Activated T-helper 2 cell treated with anti-CD3 and anti-CD28 coated beads, Interferon-gamma antibody, Interleukin-2, Interleukin-4, amounts not matched to agents 10 μg/mL and 5 μg/mL and 100 μg/mL, durations not matched to agents 14 hours and 24 hours and 36 hours (primary cell): ENCODE results near the gene SCNN1G. TPM values are rescaled to one million over a fixed set of nuclear protein-coding genes. Genes with fewer than 3 reads are reported as not detected.

Source experiments
- DNase-seq: peaks from one replicate; pipeline ENCODE4 v3.0.0; 2021; ENCODE audit warnings: low spot score
- H3K27ac Mint-ChIP-seq: one replicate; pipeline ENCODE4 v1.8.0; 2021; ENCODE audit warnings: mixed read lengths
- H3K27me3 Mint-ChIP-seq: one replicate; pipeline ENCODE4 v1.8.0; 2021; ENCODE audit warnings: low read depth, mixed read lengths
- H3K36me3 Mint-ChIP-seq: one replicate; pipeline ENCODE4 v1.8.0; 2021; ENCODE audit warnings: low read depth, mixed read lengths
- H3K4me1 Mint-ChIP-seq: one replicate; pipeline ENCODE4 v1.8.0; 2021; ENCODE audit warnings: low read depth, mixed read lengths
- H3K4me3 Mint-ChIP-seq: one replicate; pipeline ENCODE4 v1.8.0; 2021; ENCODE audit warnings: low read depth, mild to moderate bottlenecking, moderate library complexity, mixed read lengths
- H3K9me3 Mint-ChIP-seq: one replicate; pipeline ENCODE4 v1.8.0; 2021; ENCODE audit warnings: mixed read lengths
- intact Hi-C: fragments of 100-400 bp; cut with micrococcal nuclease; formaldehyde crosslinking; loops from one replicate; pipeline ENCODE4 v1.15.1; 2023
- total RNA-seq: library from RNA; stranded (reverse); gene quantifications from 2 replicates; pipeline ENCODE4 v1.2.3, GENCODE V29; 2022

SCNN1G gene
- total RNA-seq, 1 donor from 2014 or later, result not detected

GRCh38 chr16:23222929-23223328 lies 40.4 kb downstream of the SCNN1G start:
- no peaks in the 10 kb centered on the region for H3K36me3 Mint-ChIP-seq
- DNase-seq, result no peak
- peaks cover 7% of the 10 kb centered on the region for H3K27me3 Mint-ChIP-seq
- H3K9me3 Mint-ChIP-seq, result no peaks in the 10 kb centered on the region
- intact Hi-C loops, result no loop called here
- H3K4me3 Mint-ChIP-seq, result no peak overlapping the region
- H3K4me1 Mint-ChIP-seq, result no peaks in the 10 kb centered on the region
- no peak overlapping the region for H3K27ac Mint-ChIP-seq

GRCh38 chr16:23223368-23223767 lies 40.8 kb downstream of the SCNN1G start:
- no peaks in the 10 kb centered on the region for H3K4me1 Mint-ChIP-seq
- intact Hi-C loops, result no loop called here
- H3K36me3 Mint-ChIP-seq, result no peaks in the 10 kb centered on the region
- DNase-seq, result no peak
- H3K27me3 Mint-ChIP-seq, result peaks cover 7% of the 10 kb centered on the region
- no peaks in the 10 kb centered on the region for H3K9me3 Mint-ChIP-seq
- no peak overlapping the region for H3K4me3 Mint-ChIP-seq
- no peak overlapping the region for H3K27ac Mint-ChIP-seq

GRCh38 chr16:23225109-23225508 lies 42.6 kb downstream of the SCNN1G start:
- no peak overlapping the region for H3K4me3 Mint-ChIP-seq
- no peak for DNase-seq
- no peaks in the 10 kb centered on the region for H3K4me1 Mint-ChIP-seq
- intact Hi-C loops, result no loop called here
- H3K27me3 Mint-ChIP-seq, result peaks cover 7% of the 10 kb centered on the region
- no peak overlapping the region for H3K27ac Mint-ChIP-seq
- no peaks in the 10 kb centered on the region for H3K9me3 Mint-ChIP-seq
- no peaks in the 10 kb centered on the region for H3K36me3 Mint-ChIP-seq

- Mint-ChIP-seq H3K36me3 (no peaks in the 10 kb centered on the region), H3K27me3 (peaks cover 7% of the 10 kb centered on the region), H3K4me3 (no peak overlapping the region), H3K9me3 (no peaks in the 10 kb centered on the region), H3K4me1 (no peaks in the 10 kb centered on the region), H3K27ac (no peak overlapping the region)
- intact Hi-C loops, result no loop called here
- no peak for DNase-seq
Observed at GRCh38 chr16:23225634-23226033, 43.1 kb downstream of the SCNN1G start.

GRCh38 chr16:23227529-23227928 lies 45.0 kb downstream of the SCNN1G start:
- no peak overlapping the region for H3K27ac Mint-ChIP-seq
- H3K9me3 Mint-ChIP-seq, result no peaks in the 10 kb centered on the region
- DNase-seq, result no peak
- peaks cover 4% of the 10 kb centered on the region for H3K27me3 Mint-ChIP-seq
- H3K4me3 Mint-ChIP-seq, result no peak overlapping the region
- no peaks in the 10 kb centered on the region for H3K4me1 Mint-ChIP-seq
- no peaks in the 10 kb centered on the region for H3K36me3 Mint-ChIP-seq
- intact Hi-C loops, result no loop called here

- Mint-ChIP-seq H3K27ac (no peak overlapping the region), H3K4me3 (no peak overlapping the region), H3K9me3 (no peaks in the 10 kb centered on the region), H3K27me3 (peaks cover 4% of the 10 kb centered on the region), H3K36me3 (no peaks in the 10 kb centered on the region), H3K4me1 (no peaks in the 10 kb centered on the region)
- no peak for DNase-seq
- intact Hi-C loops, result no loop called here
Observed at GRCh38 chr16:23229714-23230113, 47.2 kb downstream of the SCNN1G start.

- Mint-ChIP-seq H3K4me1 (no peaks in the 10 kb centered on the region), H3K27ac (no peak overlapping the region), H3K27me3 (peaks cover 2% of the 10 kb centered on the region), H3K9me3 (no peaks in the 10 kb centered on the region), H3K4me3 (no peak overlapping the region), H3K36me3 (no peaks in the 10 kb centered on the region)
- DNase-seq, result no peak
- intact Hi-C loops, result no loop called here
Observed at GRCh38 chr16:23232806-23233205, 50.3 kb downstream of the SCNN1G start.

GRCh38 chr16:23235176-23235575 lies 52.6 kb downstream of the SCNN1G start:
- Mint-ChIP-seq H3K27me3 (peaks cover 2% of the 10 kb centered on the region), H3K4me3 (no peak overlapping the region), H3K36me3 (no peaks in the 10 kb centered on the region), H3K9me3 (no peaks in the 10 kb centered on the region), H3K27ac (no peak overlapping the region), H3K4me1 (no peaks in the 10 kb centered on the region)
- DNase-seq, result no peak
- intact Hi-C loops, result no loop called here

- H3K4me3 Mint-ChIP-seq, result no peak overlapping the region
- no peaks in the 10 kb centered on the region for H3K4me1 Mint-ChIP-seq
- intact Hi-C loops, result no loop called here
- no peak overlapping the region for H3K27ac Mint-ChIP-seq
- peaks cover 3% of the 10 kb centered on the region for H3K27me3 Mint-ChIP-seq
- no peaks in the 10 kb centered on the region for H3K36me3 Mint-ChIP-seq
- DNase-seq, result no peak
- H3K9me3 Mint-ChIP-seq, result no peaks in the 10 kb centered on the region
Observed at GRCh38 chr16:23236983-23237382, 54.4 kb downstream of the SCNN1G start.

- intact Hi-C loops, result no loop called here
- Mint-ChIP-seq H3K27ac (no peak overlapping the region), H3K4me3 (no peak overlapping the region), H3K4me1 (no peaks in the 10 kb centered on the region), H3K9me3 (no peaks in the 10 kb centered on the region), H3K36me3 (no peaks in the 10 kb centered on the region), H3K27me3 (peaks cover 4% of the 10 kb centered on the region)
- DNase-seq, result no peak
Observed at GRCh38 chr16:23240994-23241393, 58.4 kb downstream of the SCNN1G start.

GRCh38 chr16:23244122-23244521 lies 61.6 kb downstream of the SCNN1G start:
- Mint-ChIP-seq H3K4me1 (no peaks in the 10 kb centered on the region), H3K27me3 (peaks cover 5% of the 10 kb centered on the region), H3K27ac (no peak overlapping the region), H3K36me3 (no peaks in the 10 kb centered on the region), H3K4me3 (no peak overlapping the region), H3K9me3 (no peaks in the 10 kb centered on the region)
- intact Hi-C loops, result no loop called here
- DNase-seq, result no peak

- Mint-ChIP-seq H3K4me3 (no peak overlapping the region), H3K4me1 (no peaks in the 10 kb centered on the region), H3K36me3 (no peaks in the 10 kb centered on the region), H3K27ac (no peak overlapping the region), H3K9me3 (no peaks in the 10 kb centered on the region), H3K27me3 (peaks cover 5% of the 10 kb centered on the region)
- intact Hi-C loops, result no loop called here
- no peak for DNase-seq
Observed at GRCh38 chr16:23245268-23245667, 62.7 kb downstream of the SCNN1G start.

- H3K9me3 Mint-ChIP-seq, result no peaks in the 10 kb centered on the region
- intact Hi-C loops, result no loop called here
- H3K36me3 Mint-ChIP-seq, result no peaks in the 10 kb centered on the region
Observed at GRCh38 chr16:23248261-23249194, 66.0 kb downstream of the SCNN1G start.

More at GRCh38 chr16:23248261-23249194, 66.0 kb downstream of the SCNN1G start:
- peaks cover 3% of the 10 kb centered on the region for H3K27me3 Mint-ChIP-seq
- no peak overlapping the region for H3K27ac Mint-ChIP-seq
- H3K4me1 Mint-ChIP-seq, result no peaks in the 10 kb centered on the region
- no peak overlapping the region for H3K4me3 Mint-ChIP-seq
- no peak for DNase-seq
